DMS114 treated with DMSO at 0.1 percent for 48 hours (cell line): ENCODE data around the gene VPS13D.

Source experiments
- DNase-seq: peaks from one replicate; lab custom pipeline; 2025; ENCODE audit not compliant: unreplicated experiment; lab: John Stamatoyannopoulos, UW

VPS13D gene

GRCh38 chr1:12480748-12481362, 251.0 kb downstream of the VPS13D start:
- DNase-seq: no peak

DNA sequence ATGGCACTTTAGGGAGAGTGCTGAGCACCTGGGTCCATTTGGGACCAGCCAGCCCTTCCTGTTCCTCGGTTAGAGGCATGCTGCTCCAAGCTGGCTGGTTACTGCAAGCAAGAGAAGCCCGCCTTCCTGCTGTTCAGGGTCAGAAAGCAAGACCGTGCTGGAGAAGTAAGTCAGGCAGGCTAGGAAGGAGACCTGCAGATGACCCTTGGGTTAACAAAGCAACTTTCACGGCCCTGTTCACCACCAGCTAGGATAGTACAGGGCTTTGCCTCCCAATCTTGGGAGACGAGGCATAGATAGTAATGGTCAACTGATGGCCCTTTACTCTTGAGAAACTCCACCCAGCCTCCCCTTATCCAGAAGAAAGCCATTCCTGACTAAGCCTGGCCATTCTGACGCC, 252.1 kb downstream of the VPS13D start:
- no peak for DNase-seq

DNA sequence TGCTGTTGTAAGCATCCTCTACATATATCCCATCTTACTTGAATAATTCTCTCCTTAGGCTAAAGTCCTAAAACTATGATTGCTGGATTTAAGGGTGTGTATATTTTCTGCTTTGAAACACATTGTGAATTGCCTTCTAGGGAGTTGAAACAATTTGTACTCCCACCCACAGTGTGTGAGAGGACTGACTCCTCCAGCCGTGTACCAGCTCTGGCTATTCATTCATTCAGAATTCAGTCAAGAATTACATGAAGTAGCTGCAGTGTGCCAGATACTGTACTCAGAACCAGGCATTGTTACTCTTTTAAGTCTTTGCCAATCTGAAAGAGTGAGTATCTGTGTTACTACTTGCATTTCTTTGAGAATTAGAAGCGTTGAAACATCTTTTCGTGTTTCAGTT, 253.2 kb downstream of the VPS13D start:
- no peak for DNase-seq

GRCh38 chr1:12485231-12486058, 255.6 kb downstream of the VPS13D start:
- DNase-seq: no peak

GRCh38 chr1:12486059-12486341, 256.2 kb downstream of the VPS13D start:
- no peak for DNase-seq

GRCh38 chr1:12486401-12487005, 256.7 kb downstream of the VPS13D start:
- DNase-seq: no peak

DNA sequence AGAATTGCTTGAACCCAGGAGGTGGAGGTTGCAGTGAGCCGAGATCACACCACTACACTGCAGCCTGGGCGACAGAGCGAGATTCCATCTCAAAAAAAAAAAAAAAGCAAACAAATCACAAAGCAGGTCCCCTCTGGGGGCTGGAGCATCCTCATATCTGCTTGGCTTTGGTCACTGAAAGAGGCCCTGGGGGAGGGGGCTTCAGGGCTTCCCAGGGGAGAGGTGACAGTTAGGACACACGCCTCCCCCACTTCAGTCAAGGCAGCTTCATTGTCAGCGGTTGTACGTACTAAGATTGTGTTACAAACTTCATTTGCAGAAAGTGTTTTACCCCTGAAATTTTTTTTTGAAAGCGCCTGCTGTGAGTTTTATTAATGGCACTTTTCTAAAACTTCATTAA, 257.7 kb downstream of the VPS13D start:
- no peak for DNase-seq

- DNase-seq: no peak
These were observed 259.0 kb downstream of the VPS13D start for GRCh38 chr1:12488666-12489354.

DNA sequence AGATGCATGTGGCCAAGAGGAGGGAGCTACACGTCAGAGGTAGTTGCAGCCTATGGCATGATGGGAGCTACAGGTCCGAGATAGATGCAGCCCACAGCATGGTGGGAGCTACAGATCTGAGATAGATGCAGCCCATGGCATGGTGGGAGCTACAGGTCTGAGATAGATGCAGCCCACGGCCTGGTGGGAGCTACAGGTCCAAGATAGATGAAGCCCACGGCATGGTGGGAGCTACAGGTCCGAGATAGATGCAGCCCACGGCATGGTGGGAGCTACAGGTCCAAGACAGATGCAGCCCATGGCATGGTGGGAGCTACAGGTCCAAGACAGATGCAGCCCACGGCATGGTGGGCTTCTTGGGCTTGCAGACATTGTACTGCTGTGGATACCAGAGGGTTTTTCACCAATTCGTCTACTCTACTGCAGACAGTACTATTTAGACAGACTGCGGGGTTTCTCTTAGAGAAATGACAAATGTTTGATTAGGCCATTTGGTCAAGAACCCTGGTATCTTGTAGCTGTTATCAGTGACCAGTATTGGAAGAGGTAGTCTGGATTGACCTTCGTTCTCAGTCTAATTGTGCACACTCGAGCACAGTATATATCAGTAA, 260.8 kb downstream of the VPS13D start:
- no peak for DNase-seq

- DNase-seq: no peak
These were observed 261.8 kb downstream of the VPS13D start for GRCh38 chr1:12491656-12492055.

GRCh38 chr1:12495725-12496124, 265.9 kb downstream of the VPS13D start:
- no peak for DNase-seq

GRCh38 chr1:12496154-12496961, 266.5 kb downstream of the VPS13D start:
- DNase-seq: no peak

DNA sequence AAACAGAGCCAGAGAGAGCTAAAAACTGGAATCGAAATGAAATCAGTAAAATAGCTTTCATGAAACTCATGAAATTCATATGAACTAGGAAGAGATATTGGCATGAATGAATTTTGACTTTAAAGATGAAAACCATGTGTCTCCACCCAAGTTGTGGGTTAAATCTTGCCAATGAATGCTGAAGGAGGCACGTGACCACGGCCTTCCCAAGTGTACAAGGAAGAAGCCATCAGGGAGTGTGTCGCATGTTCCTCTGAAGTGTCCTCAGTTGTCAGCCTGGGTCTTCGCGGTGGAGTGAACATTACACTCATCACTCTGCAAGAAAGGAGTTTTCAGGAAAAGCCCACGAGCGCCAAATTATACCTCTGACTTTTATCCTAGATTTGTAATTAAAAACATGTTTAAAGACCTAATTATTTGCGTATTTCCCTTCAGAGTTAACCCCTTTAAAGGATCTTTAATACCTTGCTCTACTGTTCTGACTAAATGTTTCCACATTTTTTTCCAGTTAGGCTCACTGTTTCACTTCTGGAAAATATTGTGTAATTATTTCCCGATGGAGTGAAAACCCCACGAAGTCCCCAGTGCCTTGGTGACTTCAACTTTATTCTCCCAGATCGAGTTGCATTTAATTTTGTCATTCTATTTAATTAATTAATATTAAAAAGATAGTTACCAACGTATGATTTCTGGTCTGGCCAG, 269.9 kb downstream of the VPS13D start:
- DNase-seq: no peak

GRCh38 chr1:12501661-12502060, 271.8 kb downstream of the VPS13D start:
- no peak for DNase-seq

- no peak for DNase-seq
These were observed 272.7 kb downstream of the VPS13D start for GRCh38 chr1:12502336-12503109.

- no peak for DNase-seq
These were observed 273.9 kb downstream of the VPS13D start for GRCh38 chr1:12503709-12504108.

DNA sequence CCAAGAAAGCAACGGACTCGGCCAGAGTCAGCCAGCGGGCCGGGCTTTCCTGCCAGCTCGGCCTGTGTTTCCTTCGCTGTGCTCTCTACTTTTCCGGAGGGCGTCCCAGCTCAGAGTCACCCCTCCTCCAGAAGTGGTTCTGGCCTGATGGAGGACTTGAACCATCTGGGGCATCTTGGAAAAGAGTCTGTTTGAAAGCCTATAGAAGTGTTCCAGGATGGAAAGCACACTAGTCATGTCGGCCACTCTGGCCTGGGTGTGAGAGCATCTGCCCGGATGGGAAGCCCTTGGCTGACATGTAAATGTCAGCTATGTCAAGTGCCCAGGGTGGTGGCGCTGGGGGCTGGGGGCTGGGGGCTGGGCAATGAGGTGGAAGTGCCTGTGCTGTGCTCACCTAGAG, 274.8 kb downstream of the VPS13D start:
- DNase-seq: no peak

DNA sequence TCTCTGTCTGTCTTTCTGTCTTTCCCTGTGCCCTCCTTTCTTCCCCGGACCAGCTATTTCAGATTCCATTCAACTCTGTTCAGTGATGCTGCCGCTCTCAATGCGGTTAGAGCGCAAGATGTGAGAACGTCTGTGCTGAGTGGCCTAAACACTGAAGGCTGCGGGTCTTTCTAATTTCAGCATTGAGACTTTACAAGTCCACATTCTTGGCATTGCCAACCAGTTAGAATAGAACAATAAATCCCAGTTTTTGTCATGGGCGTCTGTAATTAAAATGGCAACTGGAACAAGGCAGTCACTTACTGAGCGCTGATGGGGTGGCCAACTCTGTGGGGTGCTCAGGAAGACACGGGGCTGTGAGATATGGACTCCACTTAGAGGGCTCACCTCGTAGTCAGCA, 275.4 kb downstream of the VPS13D start:
- no peak for DNase-seq

DNA sequence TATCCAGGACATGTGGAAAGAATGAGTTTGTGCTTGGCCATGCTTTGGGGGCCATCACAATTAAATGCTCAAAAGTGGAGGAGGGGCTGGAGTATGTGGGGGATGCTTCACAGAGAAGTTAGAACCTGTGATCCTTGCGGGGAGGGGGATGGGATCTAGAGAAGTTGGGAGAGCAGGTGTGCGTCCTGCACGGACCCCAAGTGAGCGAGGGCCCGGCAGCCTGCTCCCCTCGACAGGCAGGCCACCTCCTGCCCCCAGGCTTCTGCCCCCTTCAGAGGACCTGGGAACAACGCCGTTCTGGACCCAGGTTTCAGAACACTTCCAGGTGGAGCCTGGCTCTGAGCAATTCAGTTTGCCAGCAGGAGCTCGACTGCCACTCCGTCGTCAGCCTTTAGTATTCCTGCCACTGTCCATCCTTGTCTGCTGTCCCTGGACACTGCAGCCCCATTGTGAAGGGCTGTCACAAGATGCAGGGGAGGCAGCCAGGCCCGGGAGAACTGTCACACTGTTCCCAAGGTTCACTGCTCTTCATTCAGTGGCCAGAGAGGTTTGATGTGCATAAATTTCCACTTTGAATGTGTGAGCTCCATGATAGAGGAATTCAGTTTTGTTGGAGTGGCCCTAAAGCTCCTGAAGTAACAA, 275.9 kb downstream of the VPS13D start:
- DNase-seq: no peak
